ENCODE measurements around the gene NELFCD.

- TF ChIP-seq EZH2 (IDR thresholded peaks at IDR 0.05; ENCODE audit: insufficient read depth, poor library complexity, severe bottlenecking) = no peak
- TF ChIP-seq EZH2phosphoT487 (IDR thresholded peaks at IDR 0.05; ENCODE audit: insufficient read depth, low read depth) = no peak
These were observed 23.9 kb downstream of the NELFCD start for GRCh38 chr20:59004763-59005522.

Data from GM23248 (cell line).